Activated naive CD8-positive, alpha-beta T cell treated with anti-CD3 and anti-CD28 coated beads for 36 hours (primary cell): ENCODE measurements around the gene CCDC85C. TPM values are rescaled to one million over a fixed set of nuclear protein-coding genes. Genes with fewer than 3 reads are reported as not detected.

Experiments used
- DNase-seq: peaks from one replicate; pipeline ENCODE4 v3.0.0; 2021
- H3K27ac Mint-ChIP-seq: one replicate; pipeline ENCODE4 v1.8.0; 2022; ENCODE audit warnings: mild to moderate bottlenecking, moderate library complexity, mixed read lengths
- H3K27me3 Mint-ChIP-seq: one replicate; pipeline ENCODE4 v1.8.0; 2022; ENCODE audit warnings: mild to moderate bottlenecking, mixed read lengths
- H3K36me3 Mint-ChIP-seq: one replicate; pipeline ENCODE4 v1.8.0; 2021; ENCODE audit warnings: mild to moderate bottlenecking, mixed read lengths
- H3K4me1 Mint-ChIP-seq: one replicate; pipeline ENCODE4 v1.8.0; 2021; ENCODE audit warnings: mixed read lengths
- H3K4me3 Mint-ChIP-seq: one replicate; pipeline ENCODE4 v1.8.0; 2022; ENCODE audit warnings: mild to moderate bottlenecking, moderate library complexity, mixed read lengths
- H3K9me3 Mint-ChIP-seq: one replicate; pipeline ENCODE4 v1.8.0; 2022; ENCODE audit warnings: mixed read lengths
- total RNA-seq, 2 experiments: library from RNA; stranded (reverse); gene quantifications; one replicate each; pipeline ENCODE4 v1.2.3, GENCODE V29; 2021

CCDC85C gene
- total RNA-seq, 2 experiments from 2014 or later = 6.3 to 8.9 TPM

DNA sequence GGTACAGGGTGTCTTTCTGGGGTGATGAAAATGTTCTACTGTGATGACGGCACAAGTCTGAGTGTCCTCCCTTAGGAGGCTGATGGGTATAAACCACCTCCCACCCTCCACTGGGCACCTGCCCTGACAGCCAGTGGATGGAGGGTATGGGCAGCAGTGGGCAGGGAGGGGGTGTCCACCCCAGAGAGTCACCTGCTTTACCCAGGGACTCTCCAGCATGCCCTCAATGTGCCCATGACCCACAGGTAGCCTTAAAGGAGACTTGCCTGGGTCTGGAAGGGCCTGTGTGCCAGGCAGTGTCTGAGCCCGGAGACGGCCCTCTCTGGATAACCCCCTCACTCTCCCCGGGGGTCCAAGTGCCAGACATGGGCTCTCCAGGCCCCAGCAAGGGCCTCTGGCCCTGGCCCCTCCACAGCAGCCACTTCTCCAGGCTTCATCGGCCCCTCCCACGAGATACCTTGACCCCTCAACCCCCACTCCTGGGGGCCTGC, 84.0 kb downstream of the CCDC85C start:
- Mint-ChIP-seq H3K36me3 (no peaks in the 10 kb centered on the region), H3K4me1 (no peaks in the 10 kb centered on the region), H3K9me3 (no peaks in the 10 kb centered on the region), H3K27me3 (no peaks in the 10 kb centered on the region), H3K4me3 (no peak overlapping the region), H3K27ac (no peak overlapping the region)
- no peak for DNase-seq

GRCh38 chr14:99519347-99519881, 84.6 kb downstream of the CCDC85C start:
- Mint-ChIP-seq H3K27ac (no peak overlapping the region), H3K9me3 (no peaks in the 10 kb centered on the region), H3K27me3 (no peaks in the 10 kb centered on the region), H3K4me3 (no peak overlapping the region), H3K4me1 (no peaks in the 10 kb centered on the region), H3K36me3 (no peaks in the 10 kb centered on the region)
- no peak for DNase-seq

GRCh38 chr14:99518441-99519346, 85.3 kb downstream of the CCDC85C start:
- Mint-ChIP-seq H3K27ac (no peak overlapping the region), H3K36me3 (no peaks in the 10 kb centered on the region), H3K4me1 (no peaks in the 10 kb centered on the region), H3K4me3 (no peak overlapping the region), H3K27me3 (no peaks in the 10 kb centered on the region), H3K9me3 (no peaks in the 10 kb centered on the region)
- peak; percentile 76 for DNase-seq

DNA sequence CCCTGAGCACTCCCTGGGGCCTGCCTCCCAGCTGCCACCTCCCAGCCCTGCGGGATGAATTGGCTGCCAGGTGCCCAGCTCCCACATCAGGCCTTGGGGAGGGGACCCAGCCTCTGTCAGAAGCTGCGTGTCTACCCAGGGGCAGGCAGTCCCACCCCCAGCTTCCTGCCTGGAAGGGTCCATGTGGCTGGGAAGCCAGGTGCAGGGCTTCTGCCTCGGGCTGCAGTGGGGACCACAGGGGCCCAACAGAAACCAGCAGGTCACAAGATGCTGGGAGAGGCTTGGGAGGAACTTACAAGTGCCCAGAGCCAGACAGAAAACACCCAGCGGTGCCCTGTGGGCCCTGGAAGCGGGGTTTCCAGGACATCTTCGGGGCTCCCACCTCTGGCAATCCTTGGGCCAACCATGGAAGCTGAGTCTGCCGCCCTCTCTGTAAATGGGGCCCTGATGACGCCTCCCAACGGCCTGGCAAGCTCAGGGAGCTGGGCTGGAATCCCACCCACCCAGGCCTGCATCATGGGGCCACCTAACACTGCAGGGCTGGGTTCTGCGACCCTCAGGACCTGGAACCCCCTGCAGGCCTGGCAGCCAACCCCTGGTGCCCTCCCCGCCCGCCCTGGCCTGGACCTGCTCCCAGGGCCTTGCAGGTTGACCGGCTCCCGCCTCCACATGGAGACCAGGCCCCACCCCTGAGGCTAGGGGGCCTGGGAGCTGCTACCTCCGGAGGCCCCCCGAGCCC, 86.2 kb downstream of the CCDC85C start:
- Mint-ChIP-seq H3K27me3 (no peaks in the 10 kb centered on the region), H3K36me3 (no peaks in the 10 kb centered on the region), H3K9me3 (no peaks in the 10 kb centered on the region), H3K27ac (no peak overlapping the region), H3K4me3 (no peak overlapping the region), H3K4me1 (no peaks in the 10 kb centered on the region)
- no peak for DNase-seq

DNA sequence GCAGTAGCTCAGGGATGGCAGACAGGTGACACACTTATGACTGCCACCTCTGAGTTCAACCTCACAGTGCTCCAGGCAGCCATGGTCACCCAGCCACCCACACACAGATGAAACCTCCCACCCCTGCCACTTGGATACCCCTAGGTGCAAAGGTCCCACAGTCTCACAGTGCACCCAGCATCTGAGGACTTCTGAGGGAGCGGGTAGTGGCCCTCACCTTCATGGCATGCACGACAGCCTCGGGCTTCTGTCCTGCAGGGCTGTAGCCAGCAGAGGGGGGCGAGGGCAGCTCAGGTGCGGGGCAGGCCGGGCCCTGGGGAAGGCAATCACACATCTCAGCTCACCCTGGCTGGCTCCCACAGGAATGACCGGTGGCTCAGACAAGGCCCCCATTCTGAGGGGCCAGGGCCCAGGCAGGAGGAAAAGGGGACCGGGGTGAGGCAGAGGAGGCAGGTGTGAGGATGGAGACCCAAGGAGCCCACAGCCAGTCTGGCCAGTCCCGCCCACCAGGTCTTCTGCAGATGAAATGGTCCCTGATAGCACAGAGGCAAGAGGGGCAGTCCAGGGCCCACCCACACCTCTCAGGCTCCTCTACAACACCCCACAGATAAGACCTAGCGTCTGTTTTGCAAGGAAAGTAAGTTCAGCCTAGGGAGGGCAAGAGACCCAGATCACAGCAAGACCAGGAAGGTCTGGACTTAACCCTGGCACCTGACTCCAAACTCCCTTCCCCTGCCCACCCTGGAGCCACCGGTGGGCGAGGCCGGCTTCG, 87.0 kb downstream of the CCDC85C start:
- Mint-ChIP-seq H3K4me3 (no peak overlapping the region), H3K27ac (no peak overlapping the region), H3K36me3 (no peaks in the 10 kb centered on the region), H3K4me1 (no peaks in the 10 kb centered on the region), H3K27me3 (no peaks in the 10 kb centered on the region), H3K9me3 (no peaks in the 10 kb centered on the region)
- no peak for DNase-seq

- H3K27ac Mint-ChIP-seq = no peak overlapping the region
- H3K36me3 Mint-ChIP-seq = no peaks in the 10 kb centered on the region
- no peaks in the 10 kb centered on the region for H3K27me3 Mint-ChIP-seq
- no peaks in the 10 kb centered on the region for H3K9me3 Mint-ChIP-seq
- no peak overlapping the region for H3K4me3 Mint-ChIP-seq
- DNase-seq = no peak
- H3K4me1 Mint-ChIP-seq = no peaks in the 10 kb centered on the region
Measured at GRCh38 chr14:99516156-99516870, 87.7 kb downstream of the CCDC85C start.

DNA sequence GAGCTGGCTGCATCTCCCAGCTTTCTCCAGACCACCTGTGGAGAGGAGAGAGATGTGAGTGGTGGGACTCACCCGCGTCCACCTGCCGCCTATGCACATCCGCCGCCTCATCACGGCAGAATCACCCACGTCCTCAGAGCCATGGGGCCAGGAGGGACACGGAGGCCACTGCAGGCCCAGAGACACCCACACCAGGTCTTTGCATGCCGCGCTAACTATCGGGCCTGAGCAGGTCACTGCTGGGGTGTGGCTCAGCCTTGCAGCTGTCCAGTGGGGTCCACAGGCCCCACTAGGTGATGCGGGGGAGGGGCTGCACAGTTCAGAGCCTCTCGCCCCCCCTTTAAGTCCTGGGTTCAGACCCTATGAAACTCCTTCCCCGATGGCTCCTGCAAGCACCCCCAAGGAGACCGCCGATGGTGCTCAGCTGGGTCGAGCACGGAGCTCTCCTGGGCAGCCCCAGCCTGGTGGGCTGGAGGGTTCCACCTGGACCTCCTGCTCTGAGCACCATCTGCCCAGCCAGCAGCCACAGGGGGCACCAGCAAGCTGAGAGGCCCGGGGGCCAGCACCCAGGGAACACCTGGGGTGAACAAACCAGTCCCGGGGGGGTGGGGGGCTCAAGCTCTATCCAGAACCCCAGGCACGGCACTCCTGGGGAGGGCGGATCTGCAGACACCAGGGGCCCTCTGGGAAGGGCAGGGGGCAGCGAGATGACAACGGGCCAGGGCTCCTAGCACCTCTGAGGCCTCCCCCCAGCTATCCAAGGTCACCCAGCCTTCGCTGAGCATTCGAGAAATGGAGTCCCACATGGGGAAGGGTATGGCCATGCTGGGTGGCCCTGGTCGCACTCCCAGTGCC, 88.5 kb downstream of the CCDC85C start:
- Mint-ChIP-seq H3K4me3 (no peak overlapping the region), H3K27ac (no peak overlapping the region), H3K4me1 (no peaks in the 10 kb centered on the region), H3K27me3 (no peaks in the 10 kb centered on the region), H3K36me3 (no peaks in the 10 kb centered on the region), H3K9me3 (no peaks in the 10 kb centered on the region)
- DNase-seq = no peak

GRCh38 chr14:99514552-99515300, 89.3 kb downstream of the CCDC85C start:
- no peak for DNase-seq
- Mint-ChIP-seq H3K4me3 (no peak overlapping the region), H3K9me3 (no peaks in the 10 kb centered on the region), H3K4me1 (no peaks in the 10 kb centered on the region), H3K27me3 (no peaks in the 10 kb centered on the region), H3K36me3 (no peaks in the 10 kb centered on the region), H3K27ac (no peak overlapping the region)

- Mint-ChIP-seq H3K4me3 (no peak overlapping the region), H3K27me3 (no peaks in the 10 kb centered on the region), H3K36me3 (no peaks in the 10 kb centered on the region), H3K9me3 (no peaks in the 10 kb centered on the region), H3K27ac (no peak overlapping the region), H3K4me1 (no peaks in the 10 kb centered on the region)
- no peak for DNase-seq
Measured at GRCh38 chr14:99513946-99514551, 90.0 kb downstream of the CCDC85C start.

GRCh38 chr14:99513183-99513694, 90.8 kb downstream of the CCDC85C start:
- Mint-ChIP-seq H3K4me3 (no peak overlapping the region), H3K4me1 (no peaks in the 10 kb centered on the region), H3K27me3 (no peaks in the 10 kb centered on the region), H3K36me3 (peaks cover 4% of the 10 kb centered on the region), H3K9me3 (no peaks in the 10 kb centered on the region), H3K27ac (no peak overlapping the region)
- DNase-seq = no peak

- Mint-ChIP-seq H3K4me1 (no peaks in the 10 kb centered on the region), H3K4me3 (no peak overlapping the region), H3K36me3 (peaks cover 4% of the 10 kb centered on the region), H3K9me3 (no peaks in the 10 kb centered on the region), H3K27ac (no peak overlapping the region), H3K27me3 (no peaks in the 10 kb centered on the region)
- no peak for DNase-seq
Measured at GRCh38 chr14:99512571-99513182, 91.3 kb downstream of the CCDC85C start.

DNA sequence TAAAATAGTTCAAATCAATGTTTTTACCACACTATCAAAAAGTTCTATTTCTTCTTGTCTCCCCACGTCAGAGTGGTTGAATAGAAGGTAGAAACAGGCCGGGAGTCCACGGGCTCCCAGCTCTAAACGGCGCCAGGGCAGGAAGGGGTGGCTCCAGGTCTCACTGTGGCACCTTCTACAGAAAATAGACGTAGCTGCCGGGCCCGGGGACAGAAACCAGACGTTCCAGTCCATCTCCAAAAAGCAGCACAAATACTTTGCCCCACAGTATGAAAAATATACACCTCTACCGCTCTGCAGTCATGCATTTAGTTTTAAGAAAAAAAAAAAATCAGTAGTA, 91.9 kb downstream of the CCDC85C start:
- H3K27me3 Mint-ChIP-seq = no peaks in the 10 kb centered on the region
- H3K4me3 Mint-ChIP-seq = no peak overlapping the region
- DNase-seq = no peak
- H3K4me1 Mint-ChIP-seq = no peaks in the 10 kb centered on the region
- no peaks in the 10 kb centered on the region for H3K9me3 Mint-ChIP-seq
- H3K27ac Mint-ChIP-seq = no peak overlapping the region
- H3K36me3 Mint-ChIP-seq = peaks cover 4% of the 10 kb centered on the region
